HCT116 (cell line): ENCODE data around the gene FRZB. TPM values are rescaled to one million over a fixed set of nuclear protein-coding genes. Genes with fewer than 3 reads are reported as not detected.
A peak's percentile ranks its signal among the peaks of the same experiment; 100 is the strongest.

Experiments
- ATAC-seq: fragments of 200-7000 bp; cut with Tn5 transposase; 2 replicates; pipeline ENCODE4 v1.9.1; 2020; ENCODE audit warnings: mild to moderate bottlenecking, moderate library complexity
- BruUV-seq: library from RNA; stranded (reverse); fragments of 400-500 nt; replicated peaks from 2 replicates; lab custom pipeline; 2021; lab: Mats Ljungman, UMichigan
- CTCF ChIA-PET: fragments of 300-600 bp; sonication (Branson Sonifier 250); formaldehyde crosslinking; loops from one replicate; lab custom pipeline; 2021; ENCODE audit warnings: antibody characterized with exemption; lab: Charles Lee
- POLR2A ChIA-PET: fragments of 300-600, 350-600 bp; sonication (Branson Sonifier 250); formaldehyde crosslinking; loops from one replicate; lab custom pipeline; 2021; ENCODE audit warnings: antibody characterized with exemption; lab: Charles Lee
- RAD21 ChIA-PET, 2 experiments: fragments of 300-600 bp; sonication (Branson Sonifier 250); formaldehyde crosslinking; loops; one replicate each; lab custom pipeline; 2023; ENCODE audit warnings: low total read pairs in 2 of 2; ENCODE audit not compliant: uncharacterized antibody in 2 of 2, unreplicated experiment in 2 of 2, low non-redundant PET in 1 of 2; lab: Charles Lee
- DNase-seq: peaks from one replicate; pipeline ENCODE4 v3.0.0-alpha.2; 2010; ENCODE audit warnings: low read depth, low spot score
- H2AFZ ChIP-seq: fragments of 200-600 bp; shearing (Covaris generic), sonication (generic); 2 replicates; pipeline ENCODE4 v1.6.1; 2017; ENCODE audit warnings: low read depth, mixed run types, mixed read lengths, antibody characterized with exemption, low read length; ENCODE audit not compliant: poor library complexity, severe bottlenecking
- H3K27ac ChIP-seq: 2 replicates; pipeline ENCODE4 v1.5.1; 2012; ENCODE audit warnings: low read depth, low read length
- H3K27me3 ChIP-seq: fragments of 200-600 bp; sonication (generic); 2 replicates; pipeline ENCODE4 v1.6.1; 2016; ENCODE audit warnings: mixed run types, low read length, mixed read lengths; ENCODE audit not compliant: insufficient read depth
- H3K36me3 ChIP-seq, 2 experiments: fragments of 200-500 bp in 1 of 2; fragments of 200-600 bp in 1 of 2; sonication (Bioruptor generic) in 1 of 2; sonication (generic) in 1 of 2; 2 replicates each; pipeline versions ENCODE4 v1.5.1 to v1.6.1; 2014 to 2016; ENCODE audit warnings: low read length in 2 of 2, inconsistent platforms in 1 of 2, mixed read lengths in 1 of 2, mixed run types in 1 of 2; ENCODE audit not compliant: insufficient read depth in 2 of 2, control insufficient read depth in 1 of 2
- H3K4me1 ChIP-seq, 2 experiments: fragments of 200-600 bp in 1 of 2; sonication (generic) in 1 of 2; 2 replicates each; pipeline versions ENCODE4 v1.5.1 to v1.6.1; 2012 to 2017; ENCODE audit warnings: low read length in 2 of 2, inconsistent platforms in 1 of 2, mild to moderate bottlenecking in 1 of 2, mixed read lengths in 1 of 2, mixed run types in 1 of 2, moderate library complexity in 1 of 2; ENCODE audit not compliant: insufficient read depth in 2 of 2, control insufficient read depth in 1 of 2
- H3K4me2 ChIP-seq: fragments of 200-600 bp; sonication (generic); 2 replicates; pipeline ENCODE4 v1.6.1; 2017; ENCODE audit warnings: mixed run types, low read length, mixed read lengths
- H3K4me3 ChIP-seq, 2 experiments: fragments of 200-600 bp in 1 of 2; sonication (generic) in 1 of 2; replicated peaks in 1 of 2; 2 replicates each; pipeline ENCODE4 v1.5.1; 2011 to 2016; ENCODE audit warnings: low read length in 2 of 2, control low read depth in 1 of 2, low read depth in 1 of 2, mild to moderate bottlenecking in 1 of 2, mixed read lengths in 1 of 2, mixed run types in 1 of 2
- H3K79me2 ChIP-seq: fragments of 200-600 bp; sonication (generic); 2 replicates; pipeline ENCODE4 v1.6.1; 2017; ENCODE audit warnings: mild to moderate bottlenecking, mixed run types, low read length, moderate library complexity, mixed read lengths; ENCODE audit not compliant: insufficient read depth
- H3K9ac ChIP-seq: fragments of 200-600 bp; sonication (generic); 2 replicates; pipeline ENCODE4 v1.6.1; 2016; ENCODE audit warnings: low read length, mixed read lengths
- H3K9me2 ChIP-seq: fragments of 200-600 bp; sonication (generic), shearing (Covaris generic); 2 replicates; pipeline ENCODE4 v1.6.1; 2017; ENCODE audit warnings: mixed run types, mild to moderate bottlenecking, moderate library complexity; ENCODE audit not compliant: insufficient read depth
- H3K9me3 ChIP-seq, 2 experiments: fragments of 200-500 bp in 1 of 2; fragments of 200-600 bp in 1 of 2; sonication (Bioruptor generic) in 1 of 2; sonication (generic) in 1 of 2; 2 replicates each; pipeline ENCODE4 v1.6.1; 2014 to 2017; ENCODE audit warnings: low read length in 2 of 2, mixed read lengths in 2 of 2, inconsistent platforms in 1 of 2, low read depth in 1 of 2, mild to moderate bottlenecking in 1 of 2, mixed run types in 1 of 2, moderate library complexity in 1 of 2; ENCODE audit not compliant: control insufficient read depth in 1 of 2, insufficient read depth in 1 of 2
- H4K20me1 ChIP-seq: fragments of 200-600 bp; sonication (generic), shearing (Covaris generic); 2 replicates; pipeline ENCODE4 v1.6.1; 2017; ENCODE audit warnings: mixed run types, mild to moderate bottlenecking, moderate library complexity; ENCODE audit not compliant: insufficient read depth
- CBX3 ChIP-seq: IDR thresholded peaks from 2 replicates; pipeline ENCODE4 v1.6.1; 2012; ENCODE audit warnings: low read depth
- CEBPB ChIP-seq: IDR thresholded peaks from 2 replicates; pipeline ENCODE4 v1.6.1; 2012; ENCODE audit warnings: low read depth
- CTCF ChIP-seq, 3 experiments: fragments of 200-600 bp in 1 of 3; sonication (generic) in 1 of 3; IDR thresholded peaks in 2 of 3; conservative IDR thresholded peaks in 1 of 3; 2 replicates each; pipeline ENCODE4 v1.5.1; 2012 to 2017; ENCODE audit warnings: low read depth in 2 of 3, low read length in 2 of 3, antibody characterized with exemption in 1 of 3, borderline replicate concordance in 1 of 3, control low read depth in 1 of 3, mild to moderate bottlenecking in 1 of 3, mixed read lengths in 1 of 3, mixed run types in 1 of 3, moderate library complexity in 1 of 3; ENCODE audit not compliant: insufficient read depth in 1 of 3
- ELF1 ChIP-seq: IDR thresholded peaks from 2 replicates; pipeline ENCODE4 v1.6.1; 2012; ENCODE audit warnings: low read depth, borderline replicate concordance
- EZH2 ChIP-seq: fragments of 200-600 bp; sonication (generic); IDR thresholded peaks from 2 replicates; pipeline ENCODE4 v1.6.1; 2017; ENCODE audit warnings: antibody characterized with exemption, mixed run types
- FOSL1 ChIP-seq: IDR thresholded peaks from 2 replicates; pipeline ENCODE4 v1.6.1; 2012; ENCODE audit warnings: low read depth
- MAX ChIP-seq: IDR thresholded peaks from 2 replicates; pipeline ENCODE4 v1.6.1; 2012
- RAD21 ChIP-seq: IDR thresholded peaks from 2 replicates; pipeline ENCODE4 v1.6.1; 2012; ENCODE audit warnings: low read depth, mild to moderate bottlenecking
- SIN3A ChIP-seq: IDR thresholded peaks from 2 replicates; pipeline ENCODE4 v1.6.1; 2012; ENCODE audit warnings: low read depth
- YY1 ChIP-seq: IDR thresholded peaks from 2 replicates; pipeline ENCODE4 v1.6.1; 2011; ENCODE audit warnings: low read length, low read depth, moderate library complexity, mild to moderate bottlenecking; ENCODE audit not compliant: insufficient replicate concordance; ENCODE audit errors: extremely low read depth
- ZFX ChIP-seq: fragments of 450-650 bp; IDR thresholded peaks from 2 replicates; pipeline ENCODE4 v1.6.1; 2017
- intact Hi-C: fragments of 100-400 bp; cut with micrococcal nuclease; formaldehyde crosslinking; loops from 2 replicates; pipeline ENCODE4 v1.10.0; 2022
- total RNA-seq: library from RNA; stranded (reverse); gene quantifications from one replicate; pipeline ENCODE4 v1.2.1, GENCODE V29; 2021; ENCODE audit not compliant: unreplicated experiment

FRZB gene
- total RNA-seq, 1 experiment from 2014 or later = 0.49 TPM

- H2AFZ ChIP-seq = no peak overlapping the region
- ATAC-seq = peak; percentile 70
- no peak overlapping the region for H3K9ac ChIP-seq
- ChIA-PET RAD21 (interaction anchor here in 1 of 2 experiments (1.5 kb wide), 1 partner anchor 195 kb away, joined by 4 read pairs; no protein-coding TSS in a partner anchor), CTCF (interaction anchor here (1.1 to 3.9 kb wide), 5 partner anchors 11 to 195 kb away, joined by 3 to 29 read pairs (median 4); no protein-coding TSS in a partner anchor), POLR2A (no interaction called here)
- H3K27ac ChIP-seq = no peak overlapping the region
- H3K4me1 ChIP-seq = no peaks in the 10 kb centered on the region
- no peaks in the 10 kb centered on the region for H3K9me2 ChIP-seq
- no peaks in the 10 kb centered on the region for H3K36me3 ChIP-seq
- no peaks in the 10 kb centered on the region for H3K27me3 ChIP-seq
- no TSS peak for BruUV-seq
- H3K4me3 ChIP-seq = no peak overlapping the region
- DNase-seq = peak; percentile 28
- TF ChIP-seq MAX = no peak
- peak; percentile 73 for TF ChIP-seq RAD21
- TF ChIP-seq SIN3A = no peak
- no peak for TF ChIP-seq CEBPB
- peak; percentile 46 to 68 (median 49); a peak in 5 of 6 replicates for TF ChIP-seq CTCF (IDR thresholded peaks at IDR 0.05 in 2 of 3, conservative IDR thresholded peaks at IDR 0.05 in 1 of 3; ENCODE audit: borderline replicate concordance in 1 of 3, insufficient read depth in 1 of 3, low read depth in 2 of 3, low read length in 2 of 3)
- intact Hi-C loops = loop anchor here (1.0 kb wide), 1 partner anchor 196 kb away; no protein-coding TSS in a partner anchor
- H3K79me2 ChIP-seq = no peaks in the 10 kb centered on the region
- H4K20me1 ChIP-seq = no peaks in the 10 kb centered on the region
- H3K4me2 ChIP-seq = no peak overlapping the region
- no peaks in the 10 kb centered on the region for H3K9me3 ChIP-seq
These were observed 81.7 kb downstream of the FRZB start for GRCh38 chr2:182784777-182785176.

GRCh38 chr2:182784058-182784706, 82.3 kb downstream of the FRZB start:
- ChIA-PET POLR2A (no interaction called here), RAD21 (interaction anchor here in 1 of 2 experiments (1.5 kb wide), 1 partner anchor 196 kb away, joined by 4 read pairs; no protein-coding TSS in a partner anchor), CTCF (interaction anchor here (1.1 to 3.9 kb wide), 5 partner anchors 12 to 196 kb away, joined by 3 to 29 read pairs (median 4); no protein-coding TSS in a partner anchor)
- H3K79me2 ChIP-seq = no peaks in the 10 kb centered on the region
- no peaks in the 10 kb centered on the region for H3K9me3 ChIP-seq
- no peak for TF ChIP-seq ELF1
- TF ChIP-seq CEBPB = no peak
- no peak for TF ChIP-seq CBX3
- TF ChIP-seq ZFX = no peak
- TF ChIP-seq FOSL1 = no peak
- no peak for TF ChIP-seq YY1
- TF ChIP-seq MAX = no peak
- TF ChIP-seq EZH2 = no peak
- no peak overlapping the region for H3K27ac ChIP-seq
- DNase-seq (no peak), ATAC-seq (no peak)
- H3K9ac ChIP-seq = no peak overlapping the region
- H3K36me3 ChIP-seq = no peaks in the 10 kb centered on the region
- H3K27me3 ChIP-seq = no peaks in the 10 kb centered on the region
- H3K4me2 ChIP-seq = no peak overlapping the region
- H3K4me1 ChIP-seq = no peaks in the 10 kb centered on the region
- no peak overlapping the region for H2AFZ ChIP-seq
- H4K20me1 ChIP-seq = no peaks in the 10 kb centered on the region
- H3K9me2 ChIP-seq = no peaks in the 10 kb centered on the region
- no peak overlapping the region for H3K4me3 ChIP-seq
- no TSS peak for BruUV-seq
- intact Hi-C loops = loop anchor here (1.0 kb wide), 1 partner anchor 196 kb away; no protein-coding TSS in a partner anchor
